WTC11 (cell line): ENCODE results near the gene TMC6.

ENCODE experiments used
- SOX15 ChIP-seq: fragments of 250-450 bp; sonication (Bioruptor Pico); IDR thresholded peaks from 2 replicates; pipeline ENCODE4 v1.9.0; 2021; ENCODE audit warnings: mild to moderate bottlenecking
- ZNF138 ChIP-seq: sonication (generic); formaldehyde crosslinking; conservative IDR thresholded peaks from 2 replicates; pipeline ENCODE4 v1.8.1; 2022; ENCODE audit warnings: mild to moderate bottlenecking, moderate library complexity, missing genetic modification reagents
- TF ChIP-seq, protein P1 (sequence below): sonication (generic); formaldehyde crosslinking; IDR thresholded peaks from 2 replicates; pipeline ENCODE4 v1.8.0; 2023; ENCODE audit warnings: missing genetic modification reagents
- TF ChIP-seq, protein P2 (sequence below): fragments of 200-600 bp; IDR thresholded peaks from 2 replicates; pipeline ENCODE4 v1.8.0; 2022; ENCODE audit warnings: antibody characterized with exemption
- TF ChIP-seq, protein P3 (sequence below): sonication (generic); formaldehyde crosslinking; IDR thresholded peaks from 2 replicates; pipeline ENCODE4 v1.8.0; 2022; ENCODE audit warnings: mild to moderate bottlenecking, missing genetic modification reagents
- TF ChIP-seq, protein P4 (sequence below): sonication (generic); formaldehyde crosslinking; IDR thresholded peaks from 2 replicates; pipeline ENCODE4 v1.8.1; 2023; ENCODE audit warnings: mild to moderate bottlenecking, missing genetic modification reagents, borderline replicate concordance
- TF ChIP-seq, protein P5 (sequence below): sonication (generic); formaldehyde crosslinking; IDR thresholded peaks from 2 replicates; pipeline ENCODE4 v1.8.0; 2022; ENCODE audit warnings: mild to moderate bottlenecking, missing genetic modification reagents

DNA sequence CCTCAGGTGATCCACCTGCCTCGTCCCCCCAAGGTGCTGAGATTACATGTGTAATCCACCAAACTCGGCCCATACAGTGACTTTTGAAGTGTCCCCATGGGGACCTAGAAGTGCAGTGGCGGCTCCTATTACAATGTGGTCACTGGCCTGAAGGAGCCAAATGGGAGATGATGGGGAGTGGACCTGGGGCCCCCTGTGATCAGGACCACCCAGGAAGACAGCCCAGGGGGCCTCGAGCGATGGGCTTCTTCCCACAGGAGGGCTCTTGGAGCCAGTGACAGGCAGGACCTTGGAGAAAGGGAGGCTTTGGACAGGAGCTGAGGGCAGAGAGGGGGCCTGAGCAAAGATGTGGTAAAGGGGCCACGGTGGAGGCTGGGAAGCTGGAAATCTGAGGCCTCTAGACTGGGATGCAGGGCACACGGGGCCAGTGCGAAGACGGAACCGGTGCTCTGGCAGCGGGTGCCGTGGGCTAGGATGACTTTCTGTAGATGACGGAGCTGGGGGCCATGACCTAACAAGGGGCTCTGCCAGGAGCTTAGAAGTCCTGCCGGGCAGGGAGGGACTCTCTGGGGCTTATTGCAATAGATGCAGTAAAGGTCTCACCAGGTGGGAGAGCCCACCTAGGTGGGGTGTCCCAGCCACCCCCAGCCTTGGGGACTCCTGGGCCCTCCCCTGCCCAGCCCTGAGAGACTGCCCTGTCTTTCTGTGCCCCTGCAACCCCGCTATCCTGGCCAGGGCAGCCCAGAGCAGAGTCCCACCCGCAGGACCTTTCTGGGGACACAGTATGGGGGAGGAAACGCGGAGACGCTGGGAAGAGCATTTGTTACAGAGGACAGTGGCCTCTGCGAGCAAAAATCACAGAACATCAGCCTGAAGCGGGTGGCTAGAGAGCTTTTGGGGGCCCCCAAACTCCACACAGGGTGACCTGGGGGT is 14.9 kb upstream of the TMC6 start:
- TF ChIP-seq, protein P1, sequence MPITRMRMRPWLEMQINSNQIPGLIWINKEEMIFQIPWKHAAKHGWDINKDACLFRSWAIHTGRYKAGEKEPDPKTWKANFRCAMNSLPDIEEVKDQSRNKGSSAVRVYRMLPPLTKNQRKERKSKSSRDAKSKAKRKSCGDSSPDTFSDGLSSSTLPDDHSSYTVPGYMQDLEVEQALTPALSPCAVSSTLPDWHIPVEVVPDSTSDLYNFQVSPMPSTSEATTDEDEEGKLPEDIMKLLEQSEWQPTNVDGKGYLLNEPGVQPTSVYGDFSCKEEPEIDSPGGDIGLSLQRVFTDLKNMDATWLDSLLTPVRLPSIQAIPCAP = no peak
- TF ChIP-seq, protein P2, sequence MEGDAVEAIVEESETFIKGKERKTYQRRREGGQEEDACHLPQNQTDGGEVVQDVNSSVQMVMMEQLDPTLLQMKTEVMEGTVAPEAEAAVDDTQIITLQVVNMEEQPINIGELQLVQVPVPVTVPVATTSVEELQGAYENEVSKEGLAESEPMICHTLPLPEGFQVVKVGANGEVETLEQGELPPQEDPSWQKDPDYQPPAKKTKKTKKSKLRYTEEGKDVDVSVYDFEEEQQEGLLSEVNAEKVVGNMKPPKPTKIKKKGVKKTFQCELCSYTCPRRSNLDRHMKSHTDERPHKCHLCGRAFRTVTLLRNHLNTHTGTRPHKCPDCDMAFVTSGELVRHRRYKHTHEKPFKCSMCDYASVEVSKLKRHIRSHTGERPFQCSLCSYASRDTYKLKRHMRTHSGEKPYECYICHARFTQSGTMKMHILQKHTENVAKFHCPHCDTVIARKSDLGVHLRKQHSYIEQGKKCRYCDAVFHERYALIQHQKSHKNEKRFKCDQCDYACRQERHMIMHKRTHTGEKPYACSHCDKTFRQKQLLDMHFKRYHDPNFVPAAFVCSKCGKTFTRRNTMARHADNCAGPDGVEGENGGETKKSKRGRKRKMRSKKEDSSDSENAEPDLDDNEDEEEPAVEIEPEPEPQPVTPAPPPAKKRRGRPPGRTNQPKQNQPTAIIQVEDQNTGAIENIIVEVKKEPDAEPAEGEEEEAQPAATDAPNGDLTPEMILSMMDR = no peak
- TF ChIP-seq, protein P3, sequence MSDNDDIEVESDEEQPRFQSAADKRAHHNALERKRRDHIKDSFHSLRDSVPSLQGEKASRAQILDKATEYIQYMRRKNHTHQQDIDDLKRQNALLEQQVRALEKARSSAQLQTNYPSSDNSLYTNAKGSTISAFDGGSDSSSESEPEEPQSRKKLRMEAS (CRISPR knock-in tag) = no peak
- TF ChIP-seq, protein P4, sequence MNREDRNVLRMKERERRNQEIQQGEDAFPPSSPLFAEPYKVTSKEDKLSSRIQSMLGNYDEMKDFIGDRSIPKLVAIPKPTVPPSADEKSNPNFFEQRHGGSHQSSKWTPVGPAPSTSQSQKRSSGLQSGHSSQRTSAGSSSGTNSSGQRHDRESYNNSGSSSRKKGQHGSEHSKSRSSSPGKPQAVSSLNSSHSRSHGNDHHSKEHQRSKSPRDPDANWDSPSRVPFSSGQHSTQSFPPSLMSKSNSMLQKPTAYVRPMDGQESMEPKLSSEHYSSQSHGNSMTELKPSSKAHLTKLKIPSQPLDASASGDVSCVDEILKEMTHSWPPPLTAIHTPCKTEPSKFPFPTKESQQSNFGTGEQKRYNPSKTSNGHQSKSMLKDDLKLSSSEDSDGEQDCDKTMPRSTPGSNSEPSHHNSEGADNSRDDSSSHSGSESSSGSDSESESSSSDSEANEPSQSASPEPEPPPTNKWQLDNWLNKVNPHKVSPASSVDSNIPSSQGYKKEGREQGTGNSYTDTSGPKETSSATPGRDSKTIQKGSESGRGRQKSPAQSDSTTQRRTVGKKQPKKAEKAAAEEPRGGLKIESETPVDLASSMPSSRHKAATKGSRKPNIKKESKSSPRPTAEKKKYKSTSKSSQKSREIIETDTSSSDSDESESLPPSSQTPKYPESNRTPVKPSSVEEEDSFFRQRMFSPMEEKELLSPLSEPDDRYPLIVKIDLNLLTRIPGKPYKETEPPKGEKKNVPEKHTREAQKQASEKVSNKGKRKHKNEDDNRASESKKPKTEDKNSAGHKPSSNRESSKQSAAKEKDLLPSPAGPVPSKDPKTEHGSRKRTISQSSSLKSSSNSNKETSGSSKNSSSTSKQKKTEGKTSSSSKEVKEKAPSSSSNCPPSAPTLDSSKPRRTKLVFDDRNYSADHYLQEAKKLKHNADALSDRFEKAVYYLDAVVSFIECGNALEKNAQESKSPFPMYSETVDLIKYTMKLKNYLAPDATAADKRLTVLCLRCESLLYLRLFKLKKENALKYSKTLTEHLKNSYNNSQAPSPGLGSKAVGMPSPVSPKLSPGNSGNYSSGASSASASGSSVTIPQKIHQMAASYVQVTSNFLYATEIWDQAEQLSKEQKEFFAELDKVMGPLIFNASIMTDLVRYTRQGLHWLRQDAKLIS (CRISPR knock-in tag) = no peak
- TF ChIP-seq ZNF138 (CRISPR knock-in tag) = no peak
- no peak for TF ChIP-seq SOX15 (CRISPR knock-in tag)
- TF ChIP-seq, protein P5, sequence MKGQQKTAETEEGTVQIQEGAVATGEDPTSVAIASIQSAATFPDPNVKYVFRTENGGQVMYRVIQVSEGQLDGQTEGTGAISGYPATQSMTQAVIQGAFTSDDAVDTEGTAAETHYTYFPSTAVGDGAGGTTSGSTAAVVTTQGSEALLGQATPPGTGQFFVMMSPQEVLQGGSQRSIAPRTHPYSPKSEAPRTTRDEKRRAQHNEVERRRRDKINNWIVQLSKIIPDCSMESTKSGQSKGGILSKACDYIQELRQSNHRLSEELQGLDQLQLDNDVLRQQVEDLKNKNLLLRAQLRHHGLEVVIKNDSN (CRISPR knock-in tag) = no peak
